Transverse colon (tissue), 4 donors: ENCODE data around the gene FYB1.

Source experiments
- EP300 ChIP-seq: sonication (generic); formaldehyde crosslinking; IDR thresholded peaks from one replicate; pipeline ENCODE4 v1.6.1; 2017; ENCODE audit warnings: antibody characterized with exemption, low read depth
- POLR2A ChIP-seq: fragments of 450-650 bp; IDR thresholded peaks from one replicate; pipeline ENCODE4 v1.6.1; 2016; ENCODE audit warnings: antibody characterized with exemption, mild to moderate bottlenecking, moderate library complexity
- POLR2AphosphoS5 ChIP-seq, 3 donors: sonication (generic); formaldehyde crosslinking; IDR thresholded peaks; one replicate each; pipeline ENCODE4 v1.6.1; 2016; ENCODE audit warnings: antibody characterized with exemption in 3 of 3
- TF ChIP-seq, protein P1 (sequence below), 5 experiments: fragments of 200-600 bp in 3 of 5; fragments of 450-650 bp in 2 of 5; sonication (generic) in 3 of 5; IDR thresholded peaks; 1 replicate in 2 of 5; 2 replicates in 3 of 5; pipeline ENCODE4 v1.5.1; 2016 to 2017; ENCODE audit warnings: antibody characterized with exemption in 5 of 5, inconsistent platforms in 3 of 5, mild to moderate bottlenecking in 2 of 5, moderate library complexity in 1 of 5

DNA sequence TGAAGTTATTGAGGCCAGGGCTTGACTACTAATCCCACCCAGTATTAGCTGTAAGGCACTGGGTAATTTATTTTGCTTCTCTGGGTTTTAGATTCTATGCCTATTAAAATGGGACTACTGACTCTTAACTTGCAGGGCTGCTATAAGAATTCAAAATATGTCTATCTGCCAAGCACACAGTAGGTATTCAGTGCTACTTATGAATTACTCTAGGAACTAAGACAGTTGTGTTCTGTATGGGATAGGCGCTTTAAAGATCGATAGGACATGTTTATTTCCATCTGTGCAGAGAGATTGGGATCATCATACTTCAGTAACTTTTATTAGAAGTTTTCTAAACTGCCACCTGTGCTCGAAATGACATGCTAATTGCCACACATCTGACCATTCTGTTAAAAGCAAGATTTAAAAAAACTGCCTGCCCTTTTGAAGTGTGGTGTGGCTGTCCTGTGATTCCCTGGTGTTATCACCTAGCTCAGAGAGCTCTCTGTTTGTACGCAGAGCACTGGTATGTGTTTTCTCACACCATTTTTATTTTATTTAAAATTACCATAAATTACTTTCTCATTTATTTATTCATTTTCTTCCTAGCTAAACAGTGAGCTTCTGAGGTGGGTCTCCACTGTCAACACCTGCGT is 58.7 kb downstream of the FYB1 start:
- TF ChIP-seq, protein P1, sequence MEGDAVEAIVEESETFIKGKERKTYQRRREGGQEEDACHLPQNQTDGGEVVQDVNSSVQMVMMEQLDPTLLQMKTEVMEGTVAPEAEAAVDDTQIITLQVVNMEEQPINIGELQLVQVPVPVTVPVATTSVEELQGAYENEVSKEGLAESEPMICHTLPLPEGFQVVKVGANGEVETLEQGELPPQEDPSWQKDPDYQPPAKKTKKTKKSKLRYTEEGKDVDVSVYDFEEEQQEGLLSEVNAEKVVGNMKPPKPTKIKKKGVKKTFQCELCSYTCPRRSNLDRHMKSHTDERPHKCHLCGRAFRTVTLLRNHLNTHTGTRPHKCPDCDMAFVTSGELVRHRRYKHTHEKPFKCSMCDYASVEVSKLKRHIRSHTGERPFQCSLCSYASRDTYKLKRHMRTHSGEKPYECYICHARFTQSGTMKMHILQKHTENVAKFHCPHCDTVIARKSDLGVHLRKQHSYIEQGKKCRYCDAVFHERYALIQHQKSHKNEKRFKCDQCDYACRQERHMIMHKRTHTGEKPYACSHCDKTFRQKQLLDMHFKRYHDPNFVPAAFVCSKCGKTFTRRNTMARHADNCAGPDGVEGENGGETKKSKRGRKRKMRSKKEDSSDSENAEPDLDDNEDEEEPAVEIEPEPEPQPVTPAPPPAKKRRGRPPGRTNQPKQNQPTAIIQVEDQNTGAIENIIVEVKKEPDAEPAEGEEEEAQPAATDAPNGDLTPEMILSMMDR (IDR thresholded peaks at IDR 0.05) = no peak
- TF ChIP-seq POLR2A (no peak), EP300 (no peak), POLR2AphosphoS5 (IDR thresholded peaks at IDR 0.05) (no peak)
